GM18858 (cell line): Measurements from ENCODE around the gene PALM2AKAP2.

Experiments used
- ATAC-seq: cut with Tn5 transposase; IDR thresholded peaks from one replicate; pipeline ENCODE4 v1.9.1; 2021; ENCODE audit not compliant: unreplicated experiment

PALM2AKAP2 gene

DNA sequence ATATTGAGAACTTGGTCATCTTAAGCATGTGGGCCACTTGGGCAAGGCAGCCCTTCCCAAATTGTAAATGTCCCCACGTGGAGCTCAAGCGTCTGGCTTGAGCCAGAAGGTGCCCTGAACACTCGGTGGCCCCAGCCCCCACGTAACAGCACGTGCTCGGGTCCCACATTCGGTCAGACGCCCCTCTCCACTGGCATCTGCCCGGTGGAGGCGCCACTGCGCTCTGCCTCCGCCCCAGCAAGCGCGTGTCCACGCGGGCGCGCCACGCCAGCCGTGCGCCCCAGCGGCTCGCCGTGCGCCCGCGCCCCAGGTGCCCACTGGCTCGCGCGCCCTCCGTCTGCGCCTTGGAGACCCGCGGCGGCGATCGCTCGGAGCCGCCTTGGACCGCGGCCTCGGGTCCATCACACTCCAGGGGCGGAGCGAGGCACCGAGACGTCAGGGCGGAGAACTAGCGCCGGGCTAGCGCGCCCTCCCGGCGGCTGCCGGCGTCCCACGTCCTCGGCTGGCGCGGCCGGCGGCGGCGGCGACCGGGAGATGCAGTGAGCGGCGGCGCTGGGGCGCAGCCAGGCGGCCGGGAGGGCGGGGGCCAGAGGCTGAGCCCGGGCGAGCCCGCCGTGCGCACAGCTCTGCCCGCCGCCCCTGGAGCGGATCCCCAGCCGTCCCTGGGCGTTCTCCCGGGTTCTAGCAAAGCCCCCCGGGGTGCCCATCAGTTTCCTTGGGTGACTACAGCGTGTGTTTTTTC lies at the start of gene PALM2AKAP2:
TSS of gene PALM2AKAP2 (plus strand) at position 488 of the 742 bp plus-strand sequence. CDS start 291 bp downstream, outside the sequence.
- ATAC-seq: no peak

DNA sequence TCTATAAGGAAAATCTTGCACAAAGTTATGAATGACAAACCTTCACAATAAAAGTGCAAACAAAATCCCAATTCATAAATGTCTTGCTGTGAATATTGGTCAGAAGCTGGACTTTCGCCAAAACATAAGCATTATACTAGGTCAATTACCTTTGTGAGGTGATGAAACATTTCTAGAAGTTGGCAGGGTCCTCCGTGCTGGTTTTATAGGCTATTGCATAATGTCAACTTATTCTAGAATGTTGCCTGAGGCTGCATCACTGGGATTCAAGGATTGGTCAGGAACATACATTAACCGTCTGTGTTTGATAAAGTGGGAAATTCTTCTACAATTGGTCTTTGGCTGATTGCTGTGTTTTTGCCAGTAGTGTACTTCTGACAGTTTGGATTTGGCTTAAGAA lies 49.8 kb upstream of the PALM2AKAP2 start:
- no peak for ATAC-seq

DNA sequence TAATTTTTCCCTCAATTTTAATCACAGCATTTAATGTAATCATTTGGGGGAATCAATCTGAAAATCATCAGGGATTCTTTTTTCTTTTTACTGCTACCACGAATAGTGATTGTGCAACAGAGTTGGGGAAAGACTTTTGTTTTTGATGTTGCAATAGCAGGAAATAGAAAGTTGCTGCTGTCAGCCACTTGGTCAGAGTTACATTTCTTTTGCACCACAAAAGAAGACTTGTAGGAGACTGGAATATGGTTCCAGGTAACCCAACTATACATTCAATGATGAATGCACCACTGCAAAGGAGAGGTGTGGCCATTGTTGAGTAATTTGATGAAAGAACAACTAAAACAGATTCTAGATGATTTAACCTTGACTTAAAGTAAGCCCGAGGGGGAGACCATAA lies 46.3 kb upstream of the PALM2AKAP2 start:
- no peak for ATAC-seq

DNA sequence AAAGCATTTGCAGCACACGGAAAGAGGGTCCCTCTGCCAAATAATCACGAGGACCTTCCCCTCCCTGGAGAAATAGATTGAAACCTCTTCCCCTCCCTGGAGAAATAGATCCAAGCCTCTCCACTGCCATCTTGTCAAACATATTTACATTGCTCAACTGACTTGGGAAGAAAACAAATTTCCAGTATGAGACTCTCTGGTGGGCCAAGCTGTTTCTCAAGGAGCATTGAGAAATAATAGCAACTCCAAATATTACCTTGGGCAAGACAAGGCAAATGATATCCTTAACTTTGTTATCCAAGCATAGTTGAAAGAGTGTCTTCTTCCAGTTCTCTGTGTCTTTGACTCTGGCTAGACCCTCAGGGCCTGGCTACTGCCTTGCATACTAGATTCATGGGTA lies 45.2 kb upstream of the PALM2AKAP2 start:
- no peak for ATAC-seq

DNA sequence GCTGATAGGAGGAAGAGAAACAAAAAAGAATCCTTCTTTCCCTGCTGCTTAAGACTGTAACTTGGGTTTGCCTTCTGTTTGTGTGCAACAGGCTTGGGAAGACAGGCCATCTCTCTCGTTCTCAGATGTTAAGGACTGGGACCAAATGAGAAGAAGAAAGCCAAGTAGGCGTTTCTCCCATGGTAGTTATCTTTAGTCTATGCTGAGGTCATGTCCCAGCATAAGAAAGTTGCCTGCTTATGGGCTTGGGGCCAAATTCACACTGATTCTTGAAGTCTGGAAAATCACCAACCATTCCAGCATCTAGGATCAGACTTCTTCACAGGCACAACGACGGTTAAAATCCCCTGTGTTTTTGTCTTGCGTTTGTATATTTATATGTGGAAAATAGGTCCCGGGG lies 44.2 kb upstream of the PALM2AKAP2 start:
- no peak for ATAC-seq

DNA sequence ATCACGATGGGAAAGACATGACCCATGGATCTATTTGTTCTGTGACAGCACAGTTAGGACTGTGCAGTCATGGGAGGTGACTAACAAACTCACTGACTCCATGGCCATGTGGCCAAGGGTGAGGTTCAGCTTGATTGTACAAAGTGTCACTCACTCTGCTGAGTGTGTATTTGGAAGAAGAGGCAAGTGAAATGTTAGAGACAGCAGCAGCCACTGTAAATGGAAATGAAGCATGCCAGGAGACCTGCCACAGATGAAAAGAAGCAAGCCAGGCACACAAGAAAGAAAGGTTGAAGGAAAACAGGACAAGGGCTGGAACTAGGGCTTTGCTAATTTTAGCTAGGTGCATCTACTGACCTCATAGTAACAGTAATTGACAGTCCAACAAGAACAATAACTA lies 42.7 kb upstream of the PALM2AKAP2 start:
- ATAC-seq: no peak

DNA sequence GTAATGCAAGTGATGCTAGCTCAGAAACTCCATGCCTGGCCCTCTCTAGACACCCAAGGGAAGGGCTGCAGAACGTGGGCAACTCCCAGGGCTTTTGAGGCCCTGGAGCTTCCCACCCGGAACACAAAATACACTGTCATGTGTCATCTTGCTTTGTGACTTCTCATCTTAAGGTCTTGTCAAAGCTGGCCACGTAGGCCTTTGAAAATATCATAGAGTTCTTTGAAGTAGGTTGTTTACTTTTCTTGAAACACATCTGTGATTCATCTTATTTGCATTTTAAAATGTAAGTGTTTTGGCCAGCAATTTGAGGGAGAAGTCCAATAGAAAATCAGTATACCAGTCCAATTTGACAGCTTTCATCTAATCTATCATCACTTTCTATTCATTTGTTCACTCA lies 40.2 kb upstream of the PALM2AKAP2 start:
- ATAC-seq: no peak

GRCh38 chr9:109742776-109743348 lies 37.1 kb upstream of the PALM2AKAP2 start:
- ATAC-seq: no peak

DNA sequence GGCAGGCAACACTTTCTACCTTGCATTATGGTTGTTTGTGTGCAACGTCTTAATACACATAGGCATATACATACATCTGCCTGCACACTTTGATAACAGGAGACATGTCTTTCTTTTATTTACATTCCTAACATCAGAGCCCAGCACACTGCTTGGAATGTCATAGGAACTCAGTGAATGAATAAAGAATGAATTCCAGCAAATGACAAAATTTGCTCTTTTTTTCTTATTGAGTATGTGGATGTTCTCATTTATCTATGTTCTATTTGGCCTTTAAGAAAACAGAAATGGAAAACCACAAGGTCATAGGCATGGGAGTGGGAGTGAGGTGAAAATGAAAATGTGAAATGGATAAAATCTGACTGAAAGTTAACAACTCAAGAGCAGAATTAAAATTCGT lies 36.3 kb upstream of the PALM2AKAP2 start:
- ATAC-seq: no peak

GRCh38 chr9:109745335-109746283 lies 34.4 kb upstream of the PALM2AKAP2 start:
- ATAC-seq: no peak

GRCh38 chr9:109751253-109751652 lies 28.7 kb upstream of the PALM2AKAP2 start:
- no peak for ATAC-seq

DNA sequence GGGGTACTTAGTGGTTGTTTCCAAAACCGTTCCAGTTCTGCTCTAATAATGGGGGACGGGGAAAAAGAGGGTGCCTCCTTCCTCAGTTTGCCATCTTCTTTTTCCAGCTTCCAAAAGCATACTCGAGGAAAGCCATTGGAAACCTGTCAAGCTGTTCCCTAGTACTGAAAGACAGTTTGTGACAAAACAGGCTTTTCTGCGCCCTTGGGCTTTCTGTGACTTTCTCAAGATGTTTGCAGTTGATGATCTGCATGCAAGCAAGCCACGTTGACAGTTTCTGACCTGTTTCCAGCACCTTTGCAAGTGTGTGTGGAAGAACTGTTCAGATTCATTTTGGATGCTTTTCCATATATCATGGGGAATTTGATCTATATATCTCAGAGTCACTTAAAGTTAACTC lies 26.7 kb upstream of the PALM2AKAP2 start:
- no peak for ATAC-seq

DNA sequence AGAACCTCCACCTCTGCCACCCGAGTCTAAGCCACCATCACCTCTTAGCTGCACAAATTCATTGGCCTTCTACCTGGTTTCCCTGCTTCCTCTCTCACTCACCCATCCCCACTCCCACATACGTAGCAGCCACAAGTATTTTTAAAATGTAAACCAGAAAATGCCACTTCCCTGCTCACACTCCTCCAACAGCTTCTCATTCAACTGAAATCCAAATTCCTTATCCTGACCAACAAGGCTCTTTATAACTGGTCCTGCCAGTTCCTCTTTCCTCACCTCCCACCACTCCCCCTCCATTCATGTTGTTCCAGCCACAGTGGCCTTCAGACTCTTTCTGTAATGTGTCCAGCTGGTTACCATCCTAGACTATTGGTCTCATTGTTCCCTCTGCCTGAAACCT lies 25.0 kb upstream of the PALM2AKAP2 start:
- ATAC-seq: no peak

- no peak for ATAC-seq
Measured at GRCh38 chr9:109759589-109759988, 20.4 kb upstream of the PALM2AKAP2 start.

- ATAC-seq: no peak
Measured at GRCh38 chr9:109765278-109765677, 14.7 kb upstream of the PALM2AKAP2 start.

GRCh38 chr9:109765830-109766229 lies 14.2 kb upstream of the PALM2AKAP2 start:
- no peak for ATAC-seq

DNA sequence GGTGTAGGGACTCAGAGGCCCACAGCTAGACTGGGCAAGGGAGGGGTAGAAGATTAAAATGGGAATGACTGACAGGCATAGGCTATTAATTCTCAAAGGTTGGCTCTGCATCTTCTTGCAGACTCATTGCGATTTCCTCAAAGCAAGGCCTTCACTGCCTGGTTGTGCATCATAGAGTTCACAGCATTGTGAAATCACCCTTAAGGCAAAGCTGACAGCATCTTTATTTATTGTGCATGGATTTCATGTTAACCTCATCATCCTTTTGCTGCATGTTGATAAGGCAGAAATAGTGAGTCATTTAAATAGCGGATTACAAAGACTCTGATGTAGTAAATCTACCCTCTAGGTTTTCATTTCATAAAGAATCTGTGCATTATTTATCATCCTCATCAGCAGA lies 13.6 kb upstream of the PALM2AKAP2 start:
- ATAC-seq: no peak

GRCh38 chr9:109767404-109767803 lies 12.6 kb upstream of the PALM2AKAP2 start:
- no peak for ATAC-seq

- ATAC-seq: no peak
Measured at GRCh38 chr9:109767814-109768213, 12.2 kb upstream of the PALM2AKAP2 start.

GRCh38 chr9:109769250-109769649 lies 10.7 kb upstream of the PALM2AKAP2 start:
- ATAC-seq: no peak

- ATAC-seq: no peak
Measured at GRCh38 chr9:109770101-109770500, 9.9 kb upstream of the PALM2AKAP2 start.

DNA sequence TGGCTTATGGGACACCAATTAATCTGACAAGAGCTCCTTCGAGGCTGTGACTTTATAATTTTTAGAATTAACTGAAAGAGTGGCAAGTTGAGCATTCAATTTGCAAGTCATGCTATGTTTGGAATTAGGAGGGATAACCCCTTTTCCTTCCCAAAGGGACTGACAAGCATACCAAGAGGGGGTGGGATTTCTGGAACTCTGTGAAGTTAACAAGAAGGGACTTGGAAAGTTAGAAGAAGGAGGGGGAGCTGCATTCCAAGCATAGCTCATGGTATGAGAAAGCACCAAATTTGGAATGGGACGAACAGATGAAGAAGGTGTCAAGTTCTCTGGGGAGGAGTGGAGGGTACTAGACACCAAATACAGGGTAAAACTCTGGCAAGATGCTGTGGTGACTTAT lies 8.9 kb upstream of the PALM2AKAP2 start:
- no peak for ATAC-seq
